Left kidney (tissue), 2 donors: ENCODE results near the gene VPS13D. TPM values are rescaled to one million over a fixed set of nuclear protein-coding genes. Genes with fewer than 3 reads are reported as not detected.

Experiments used
- DNase-seq: peaks from one replicate; pipeline ENCODE4 v3.0.0-alpha.2; 2013
- polyA plus RNA-seq: library from polyadenylated mRNA; unstranded; fragments of 120-200 nt; gene quantifications from one replicate; pipeline ENCODE4 v1.2.1, GENCODE V29; 2013; ENCODE audit not compliant: insufficient read length

Gene VPS13D
- polyA plus RNA-seq, 1 donor, result 37.2 TPM

- DNase-seq, result peak; percentile 87
Measured at GRCh38 chr1:12539705-12540579, 310.1 kb downstream of the VPS13D start.

GRCh38 chr1:12540580-12541273 lies 310.9 kb downstream of the VPS13D start:
- no peak for DNase-seq

GRCh38 chr1:12541274-12542137 lies 311.7 kb downstream of the VPS13D start:
- DNase-seq, result peak; percentile 60

GRCh38 chr1:12542138-12542465 lies 312.3 kb downstream of the VPS13D start:
- no peak for DNase-seq

GRCh38 chr1:12542616-12543592 lies 313.1 kb downstream of the VPS13D start:
- DNase-seq, result no peak

GRCh38 chr1:12543740-12544154 lies 313.9 kb downstream of the VPS13D start:
- no peak for DNase-seq

GRCh38 chr1:12544357-12544756 lies 314.5 kb downstream of the VPS13D start:
- no peak for DNase-seq

GRCh38 chr1:12544992-12545391 lies 315.2 kb downstream of the VPS13D start:
- no peak for DNase-seq

GRCh38 chr1:12546771-12547585 lies 317.1 kb downstream of the VPS13D start:
- DNase-seq, result no peak

- DNase-seq, result no peak
Measured at GRCh38 chr1:12547586-12548225, 317.9 kb downstream of the VPS13D start.

GRCh38 chr1:12548279-12548972 lies 318.6 kb downstream of the VPS13D start:
- no peak for DNase-seq

GRCh38 chr1:12548973-12549459 lies 319.2 kb downstream of the VPS13D start:
- peak; percentile 59 for DNase-seq

- peak; percentile 75 for DNase-seq
Measured at GRCh38 chr1:12549460-12550349, 319.9 kb downstream of the VPS13D start.

- DNase-seq, result no peak
Measured at GRCh38 chr1:12551584-12551983, 321.8 kb downstream of the VPS13D start.

- no peak for DNase-seq
Measured at GRCh38 chr1:12552111-12552888, 322.5 kb downstream of the VPS13D start.

GRCh38 chr1:12552951-12553921 lies 323.4 kb downstream of the VPS13D start:
- no peak for DNase-seq
